HL-60 (cell line): ENCODE results near the gene TENM4.

Experiments used
- DNase-seq, 2 experiments: peaks; one replicate each; pipeline ENCODE4 v3.0.0-alpha.2; 2010 to 2020; ENCODE audit warnings: low read depth in 1 of 2, low spot score in 1 of 2
- H3K27ac ChIP-seq: fragments of 250-450 bp; sonication (Bioruptor Pico); replicated peaks from 2 replicates; pipeline ENCODE4 v1.5.1; 2020; ENCODE audit warnings: mild to moderate bottlenecking, moderate library complexity
- H3K27me3 ChIP-seq: fragments of 250-450 bp; sonication (Bioruptor Pico); 2 replicates; pipeline ENCODE4 v1.5.1; 2021; ENCODE audit warnings: mild to moderate bottlenecking, moderate library complexity; ENCODE audit not compliant: insufficient read depth, poor library complexity, severe bottlenecking
- H3K4me3 ChIP-seq: replicated peaks from 2 replicates; pipeline ENCODE4 v1.5.1; 2011; ENCODE audit warnings: mild to moderate bottlenecking, control low read depth, low read length; ENCODE audit not compliant: insufficient read depth
- GABPA ChIP-seq: IDR thresholded peaks from 2 replicates; pipeline ENCODE4 v1.6.1; 2012; ENCODE audit warnings: low read depth
- POLR2AphosphoS5 ChIP-seq: IDR thresholded peaks from 2 replicates; pipeline ENCODE4 v1.6.1; 2012; ENCODE audit warnings: low read depth
- SPI1 ChIP-seq: IDR thresholded peaks from 2 replicates; pipeline ENCODE4 v1.6.1; 2012; ENCODE audit warnings: low read depth, mild to moderate bottlenecking, borderline replicate concordance
- TF ChIP-seq, protein P1 (sequence below): IDR thresholded peaks from 2 replicates; pipeline ENCODE4 v1.6.1; 2012; ENCODE audit warnings: low read depth; ENCODE audit not compliant: insufficient replicate concordance
- TF ChIP-seq, protein P2 (sequence below): IDR thresholded peaks from one replicate; pipeline ENCODE4 v1.5.1; 2011; ENCODE audit warnings: low read length, control low read depth, inconsistent platforms; ENCODE audit not compliant: insufficient read depth

TENM4 gene

DNA sequence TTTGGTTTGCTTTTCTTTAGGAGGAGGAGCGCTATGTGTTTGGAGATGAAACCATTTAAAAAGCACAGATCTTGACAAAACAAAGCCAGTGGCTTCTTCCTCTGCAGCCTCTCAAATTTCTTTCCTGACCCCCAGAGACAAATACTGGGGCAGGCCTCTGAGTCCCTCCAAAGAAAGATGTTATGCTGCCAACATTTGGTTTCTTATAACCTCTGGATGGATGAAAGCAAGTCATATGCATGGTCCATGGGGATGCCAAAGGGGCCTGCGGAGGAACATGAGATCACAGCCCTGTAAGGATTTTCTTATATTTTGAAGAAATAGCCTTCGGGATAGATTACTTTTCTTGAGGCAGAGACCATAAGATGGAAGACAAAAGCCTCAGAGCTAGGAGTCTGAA, 179.1 kb downstream of the TENM4 start:
- DNase-seq: no peak
- Histone ChIP-seq H3K4me3 (no peak overlapping the region), H3K27ac (no peak overlapping the region), H3K27me3 (no peaks in the 10 kb centered on the region)
- TF ChIP-seq POLR2AphosphoS5 (no peak), GABPA (no peak), SPI1 (no peak)
- TF ChIP-seq, protein P1, sequence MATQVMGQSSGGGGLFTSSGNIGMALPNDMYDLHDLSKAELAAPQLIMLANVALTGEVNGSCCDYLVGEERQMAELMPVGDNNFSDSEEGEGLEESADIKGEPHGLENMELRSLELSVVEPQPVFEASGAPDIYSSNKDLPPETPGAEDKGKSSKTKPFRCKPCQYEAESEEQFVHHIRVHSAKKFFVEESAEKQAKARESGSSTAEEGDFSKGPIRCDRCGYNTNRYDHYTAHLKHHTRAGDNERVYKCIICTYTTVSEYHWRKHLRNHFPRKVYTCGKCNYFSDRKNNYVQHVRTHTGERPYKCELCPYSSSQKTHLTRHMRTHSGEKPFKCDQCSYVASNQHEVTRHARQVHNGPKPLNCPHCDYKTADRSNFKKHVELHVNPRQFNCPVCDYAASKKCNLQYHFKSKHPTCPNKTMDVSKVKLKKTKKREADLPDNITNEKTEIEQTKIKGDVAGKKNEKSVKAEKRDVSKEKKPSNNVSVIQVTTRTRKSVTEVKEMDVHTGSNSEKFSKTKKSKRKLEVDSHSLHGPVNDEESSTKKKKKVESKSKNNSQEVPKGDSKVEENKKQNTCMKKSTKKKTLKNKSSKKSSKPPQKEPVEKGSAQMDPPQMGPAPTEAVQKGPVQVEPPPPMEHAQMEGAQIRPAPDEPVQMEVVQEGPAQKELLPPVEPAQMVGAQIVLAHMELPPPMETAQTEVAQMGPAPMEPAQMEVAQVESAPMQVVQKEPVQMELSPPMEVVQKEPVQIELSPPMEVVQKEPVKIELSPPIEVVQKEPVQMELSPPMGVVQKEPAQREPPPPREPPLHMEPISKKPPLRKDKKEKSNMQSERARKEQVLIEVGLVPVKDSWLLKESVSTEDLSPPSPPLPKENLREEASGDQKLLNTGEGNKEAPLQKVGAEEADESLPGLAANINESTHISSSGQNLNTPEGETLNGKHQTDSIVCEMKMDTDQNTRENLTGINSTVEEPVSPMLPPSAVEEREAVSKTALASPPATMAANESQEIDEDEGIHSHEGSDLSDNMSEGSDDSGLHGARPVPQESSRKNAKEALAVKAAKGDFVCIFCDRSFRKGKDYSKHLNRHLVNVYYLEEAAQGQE: no peak
- TF ChIP-seq, protein P2, sequence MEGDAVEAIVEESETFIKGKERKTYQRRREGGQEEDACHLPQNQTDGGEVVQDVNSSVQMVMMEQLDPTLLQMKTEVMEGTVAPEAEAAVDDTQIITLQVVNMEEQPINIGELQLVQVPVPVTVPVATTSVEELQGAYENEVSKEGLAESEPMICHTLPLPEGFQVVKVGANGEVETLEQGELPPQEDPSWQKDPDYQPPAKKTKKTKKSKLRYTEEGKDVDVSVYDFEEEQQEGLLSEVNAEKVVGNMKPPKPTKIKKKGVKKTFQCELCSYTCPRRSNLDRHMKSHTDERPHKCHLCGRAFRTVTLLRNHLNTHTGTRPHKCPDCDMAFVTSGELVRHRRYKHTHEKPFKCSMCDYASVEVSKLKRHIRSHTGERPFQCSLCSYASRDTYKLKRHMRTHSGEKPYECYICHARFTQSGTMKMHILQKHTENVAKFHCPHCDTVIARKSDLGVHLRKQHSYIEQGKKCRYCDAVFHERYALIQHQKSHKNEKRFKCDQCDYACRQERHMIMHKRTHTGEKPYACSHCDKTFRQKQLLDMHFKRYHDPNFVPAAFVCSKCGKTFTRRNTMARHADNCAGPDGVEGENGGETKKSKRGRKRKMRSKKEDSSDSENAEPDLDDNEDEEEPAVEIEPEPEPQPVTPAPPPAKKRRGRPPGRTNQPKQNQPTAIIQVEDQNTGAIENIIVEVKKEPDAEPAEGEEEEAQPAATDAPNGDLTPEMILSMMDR: no peak

DNA sequence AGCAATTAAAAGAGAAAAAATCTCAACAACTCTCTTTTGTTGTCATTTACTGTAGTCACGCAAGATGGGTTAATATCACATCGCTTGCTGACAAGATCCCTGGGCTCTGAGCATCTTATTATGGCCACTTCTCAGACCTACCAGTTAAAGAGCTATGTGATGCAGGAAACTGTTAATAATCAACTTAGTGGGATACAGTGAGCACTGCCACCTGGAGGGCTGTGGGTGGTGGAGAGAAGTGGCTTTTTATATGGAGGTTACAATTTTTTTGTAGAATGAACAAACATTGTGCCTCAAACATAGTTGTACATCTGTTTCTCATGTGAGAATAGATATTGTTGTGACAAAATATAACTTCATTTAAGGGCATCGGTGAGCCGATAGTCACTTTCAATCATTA, 181.0 kb downstream of the TENM4 start:
- Histone ChIP-seq H3K27me3 (no peaks in the 10 kb centered on the region), H3K4me3 (no peak overlapping the region), H3K27ac (no peak overlapping the region)
- no peak for DNase-seq
- TF ChIP-seq, protein P1: no peak
- no peak for TF ChIP-seq GABPA
- no peak for TF ChIP-seq SPI1
- no peak for TF ChIP-seq POLR2AphosphoS5
- TF ChIP-seq, protein P2: no peak

DNA sequence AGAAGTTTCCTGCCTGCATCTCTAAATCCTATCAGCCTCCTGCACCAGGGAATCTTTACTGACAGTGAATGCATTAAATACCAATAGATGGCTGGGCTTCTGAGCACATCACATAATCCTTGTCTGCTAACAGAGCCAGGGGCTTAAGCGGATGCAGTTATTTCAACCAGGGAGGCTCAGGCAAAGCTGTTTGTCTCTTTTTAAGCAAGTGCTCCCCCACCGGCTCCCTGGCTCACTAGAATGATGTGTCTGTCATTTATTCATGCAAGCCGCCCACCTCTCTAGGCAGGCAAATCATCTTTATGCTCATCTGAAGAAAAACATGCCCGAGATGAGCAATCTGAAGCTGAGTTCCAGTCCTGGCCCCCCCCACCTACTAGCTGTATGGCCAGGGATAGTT, 182.3 kb downstream of the TENM4 start:
- Histone ChIP-seq H3K27ac (no peak overlapping the region), H3K27me3 (no peaks in the 10 kb centered on the region), H3K4me3 (no peak overlapping the region)
- TF ChIP-seq, protein P2: no peak
- TF ChIP-seq GABPA (no peak), POLR2AphosphoS5 (no peak), SPI1 (no peak)
- TF ChIP-seq, protein P1: no peak
- DNase-seq: no peak
